ENCODE data around the gene LAPTM5. TPM values are rescaled to one million over a fixed set of nuclear protein-coding genes. Genes with fewer than 3 reads are reported as not detected.

LAPTM5 gene
- total and polyA plus RNA-seq, 2 donors: 20.4 to 99.9 TPM

- DNase-seq (ENCODE audit: extremely low spot score): no peak
- no peak overlapping the region for H3K4me3 ChIP-seq (ENCODE audit: low read depth, low read length)
- 17% methylated on average over 25 of the region's 25 CpGs for WGBS
- no peaks in the 10 kb centered on the region for H3K4me1 ChIP-seq (ENCODE audit: insufficient read depth)
- no peaks in the 10 kb centered on the region for H3K36me3 ChIP-seq (ENCODE audit: insufficient read depth)
- no peak overlapping the region for H3K27ac ChIP-seq (ENCODE audit: low read depth)
Measured at GRCh38 chr1:30782361-30783255, 25.0 kb upstream of the LAPTM5 start.

- no peak overlapping the region for H3K27ac ChIP-seq (ENCODE audit: low read depth)
- no peaks in the 10 kb centered on the region for H3K36me3 ChIP-seq (ENCODE audit: insufficient read depth)
- 69% methylated on average over 10 of the region's 10 CpGs for WGBS
- no peaks in the 10 kb centered on the region for H3K4me1 ChIP-seq (ENCODE audit: insufficient read depth)
- no peak for DNase-seq (ENCODE audit: extremely low spot score)
- H3K4me3 ChIP-seq (ENCODE audit: low read depth, low read length): no peak overlapping the region
Measured at GRCh38 chr1:30781906-30782305, 24.3 kb upstream of the LAPTM5 start.

GRCh38 chr1:30780409-30780808, 22.8 kb upstream of the LAPTM5 start:
- Histone ChIP-seq H3K27ac (ENCODE audit: low read depth) (no peak overlapping the region), H3K4me1 (ENCODE audit: insufficient read depth) (no peaks in the 10 kb centered on the region), H3K4me3 (ENCODE audit: low read depth, low read length) (no peak overlapping the region), H3K36me3 (ENCODE audit: insufficient read depth) (no peaks in the 10 kb centered on the region)
- WGBS: 65% methylated on average over 5 of the region's 5 CpGs
- DNase-seq (ENCODE audit: extremely low spot score): no peak

- H3K36me3 ChIP-seq (ENCODE audit: insufficient read depth): no peaks in the 10 kb centered on the region
- H3K4me3 ChIP-seq (ENCODE audit: low read depth, low read length): no peak overlapping the region
- H3K4me1 ChIP-seq (ENCODE audit: insufficient read depth): no peaks in the 10 kb centered on the region
- DNase-seq (ENCODE audit: extremely low spot score): no peak
- H3K27ac ChIP-seq (ENCODE audit: low read depth): no peak overlapping the region
- 25% methylated on average over 12 of the region's 12 CpGs for WGBS
Measured at GRCh38 chr1:30779294-30780071, 21.9 kb upstream of the LAPTM5 start.

GRCh38 chr1:30778979-30779293, 21.4 kb upstream of the LAPTM5 start:
- DNase-seq (ENCODE audit: extremely low spot score): no peak
- no peaks in the 10 kb centered on the region for H3K36me3 ChIP-seq (ENCODE audit: insufficient read depth)
- WGBS: 81% methylated on average over 6 of the region's 6 CpGs
- no peak overlapping the region for H3K4me3 ChIP-seq (ENCODE audit: low read depth, low read length)
- H3K4me1 ChIP-seq (ENCODE audit: insufficient read depth): no peaks in the 10 kb centered on the region
- H3K27ac ChIP-seq (ENCODE audit: low read depth): no peak overlapping the region

GRCh38 chr1:30778154-30778978, 20.8 kb upstream of the LAPTM5 start:
- Histone ChIP-seq H3K4me1 (ENCODE audit: insufficient read depth) (no peaks in the 10 kb centered on the region), H3K27ac (ENCODE audit: low read depth) (no peak overlapping the region), H3K36me3 (ENCODE audit: insufficient read depth) (no peaks in the 10 kb centered on the region), H3K4me3 (ENCODE audit: low read depth, low read length) (no peak overlapping the region)
- no peak for DNase-seq (ENCODE audit: extremely low spot score)
- 65% methylated on average over 11 of the region's 11 CpGs for WGBS

GRCh38 chr1:30777904-30778153, 20.3 kb upstream of the LAPTM5 start:
- no peak for DNase-seq (ENCODE audit: extremely low spot score)
- Histone ChIP-seq H3K4me3 (ENCODE audit: low read depth, low read length) (no peak overlapping the region), H3K36me3 (ENCODE audit: insufficient read depth) (no peaks in the 10 kb centered on the region), H3K4me1 (ENCODE audit: insufficient read depth) (no peaks in the 10 kb centered on the region), H3K27ac (ENCODE audit: low read depth) (no peak overlapping the region)
- 68% methylated on average over 4 of the region's 4 CpGs for WGBS

- WGBS: 90% methylated on average over 23 of the region's 23 CpGs
- no peak overlapping the region for H3K4me3 ChIP-seq (ENCODE audit: low read depth, low read length)
Measured at GRCh38 chr1:30777060-30777903, 19.7 kb upstream of the LAPTM5 start.

GRCh38 chr1:30776097-30777059, 18.8 kb upstream of the LAPTM5 start:
- no peak overlapping the region for H3K4me3 ChIP-seq (ENCODE audit: low read depth, low read length)
- no peaks in the 10 kb centered on the region for H3K36me3 ChIP-seq (ENCODE audit: insufficient read depth)
- no peak for DNase-seq (ENCODE audit: extremely low spot score)
- no peak overlapping the region for H3K27ac ChIP-seq (ENCODE audit: low read depth)
- WGBS: 90% methylated on average over 18 of the region's 18 CpGs
- H3K4me1 ChIP-seq (ENCODE audit: insufficient read depth): no peaks in the 10 kb centered on the region

More at GRCh38 chr1:30777060-30777903, 19.7 kb upstream of the LAPTM5 start:
- DNase-seq (ENCODE audit: extremely low spot score): no peak
- Histone ChIP-seq H3K36me3 (ENCODE audit: insufficient read depth) (no peaks in the 10 kb centered on the region), H3K4me1 (ENCODE audit: insufficient read depth) (no peaks in the 10 kb centered on the region), H3K27ac (ENCODE audit: low read depth) (no peak overlapping the region)

GRCh38 chr1:30775433-30775975, 17.9 kb upstream of the LAPTM5 start:
- WGBS: 76% methylated on average over 12 of the region's 12 CpGs
- H3K4me3 ChIP-seq (ENCODE audit: low read depth, low read length): no peak overlapping the region
- no peak overlapping the region for H3K27ac ChIP-seq (ENCODE audit: low read depth)

GRCh38 chr1:30774550-30775432, 17.2 kb upstream of the LAPTM5 start:
- Histone ChIP-seq H3K4me1 (ENCODE audit: insufficient read depth) (no peaks in the 10 kb centered on the region), H3K36me3 (ENCODE audit: insufficient read depth) (no peaks in the 10 kb centered on the region), H3K27ac (ENCODE audit: low read depth) (no peak overlapping the region), H3K4me3 (ENCODE audit: low read depth, low read length) (no peak overlapping the region)
- no peak for DNase-seq (ENCODE audit: extremely low spot score)
- 68% methylated on average over 22 of the region's 22 CpGs for WGBS

More at GRCh38 chr1:30775433-30775975, 17.9 kb upstream of the LAPTM5 start:
- DNase-seq (ENCODE audit: extremely low spot score): no peak
- Histone ChIP-seq H3K4me1 (ENCODE audit: insufficient read depth) (no peaks in the 10 kb centered on the region), H3K36me3 (ENCODE audit: insufficient read depth) (no peaks in the 10 kb centered on the region)
